H9 (cell line): ENCODE measurements around the gene ASB14. TPM values are rescaled to one million over a fixed set of nuclear protein-coding genes. Genes with fewer than 3 reads are reported as not detected.

Experiments
- DNase-seq: peaks from one replicate; pipeline ENCODE4 v3.0.0-alpha.2; 2017
- H2AFZ ChIP-seq: one replicate; pipeline ENCODE4 v1.6.1; 2013; ENCODE audit warnings: mild to moderate bottlenecking, low read length, control low read depth, moderate library complexity
- H2AK5ac ChIP-seq: 2 replicates; pipeline ENCODE4 v1.6.1; 2013; ENCODE audit warnings: low read length, control low read depth, mixed read lengths; ENCODE audit not compliant: insufficient read length
- H2BK120ac ChIP-seq: one replicate; pipeline ENCODE4 v1.6.1; 2013; ENCODE audit warnings: low read depth, mild to moderate bottlenecking, low read length, control low read depth, inconsistent platforms; ENCODE audit not compliant: poor library complexity, severe bottlenecking
- H2BK12ac ChIP-seq: 2 replicates; pipeline ENCODE4 v1.6.1; 2013; ENCODE audit warnings: low read length, control low read depth, mixed read lengths, low read depth; ENCODE audit not compliant: insufficient read length
- H2BK15ac ChIP-seq: 2 replicates; pipeline ENCODE4 v1.6.1; 2013; ENCODE audit warnings: low read depth, low read length, control low read depth
- H2BK20ac ChIP-seq: one replicate; pipeline ENCODE4 v1.6.1; 2013; ENCODE audit warnings: low read depth, mild to moderate bottlenecking, low read length, control low read depth, inconsistent platforms; ENCODE audit not compliant: poor library complexity, severe bottlenecking
- H2BK5ac ChIP-seq: 2 replicates; pipeline ENCODE4 v1.6.1; 2013; ENCODE audit warnings: low read length, control low read depth, mixed read lengths; ENCODE audit not compliant: insufficient read length
- H3K14ac ChIP-seq: 2 replicates; pipeline ENCODE4 v1.6.1; 2013; ENCODE audit warnings: low read length, control low read depth; ENCODE audit not compliant: insufficient read depth
- H3K18ac ChIP-seq: 2 replicates; pipeline ENCODE4 v1.6.1; 2013; ENCODE audit warnings: low read depth, mild to moderate bottlenecking, mixed read lengths, low read length, control low read depth; ENCODE audit not compliant: insufficient read length
- H3K23ac ChIP-seq: 2 replicates; pipeline ENCODE4 v1.6.1; 2013; ENCODE audit warnings: low read length, control low read depth, mixed read lengths, low read depth; ENCODE audit not compliant: insufficient read length
- H3K23me2 ChIP-seq: 2 replicates; pipeline ENCODE4 v1.6.1; 2013; ENCODE audit warnings: low read depth, mild to moderate bottlenecking, mixed read lengths, low read length, control low read depth; ENCODE audit not compliant: insufficient read length, poor library complexity, severe bottlenecking
- H3K27ac ChIP-seq: 2 replicates; pipeline ENCODE4 v1.5.1; 2013; ENCODE audit warnings: low read length, control low read depth, mixed read lengths, low read depth; ENCODE audit not compliant: insufficient read length
- H3K27me3 ChIP-seq: 2 replicates; pipeline ENCODE4 v1.6.1; 2013; ENCODE audit warnings: low read length, control low read depth, inconsistent platforms; ENCODE audit not compliant: insufficient read depth
- H3K4ac ChIP-seq: 2 replicates; pipeline ENCODE4 v1.6.1; 2013; ENCODE audit warnings: low read depth, mild to moderate bottlenecking, control low read depth, inconsistent platforms, low read length, moderate library complexity
- H3K4me1 ChIP-seq: 2 replicates; pipeline ENCODE4 v1.6.1; 2013; ENCODE audit warnings: low read length, control low read depth, inconsistent platforms; ENCODE audit not compliant: insufficient read depth
- H3K4me2 ChIP-seq: 2 replicates; pipeline ENCODE4 v1.6.1; 2013; ENCODE audit warnings: low read length, control low read depth, mixed read lengths; ENCODE audit not compliant: insufficient read length, insufficient read depth
- H3K56ac ChIP-seq: 2 replicates; pipeline ENCODE4 v1.6.1; 2013; ENCODE audit warnings: low read depth, mild to moderate bottlenecking, mixed read lengths, low read length, control low read depth; ENCODE audit not compliant: insufficient read length
- H3K79me1 ChIP-seq: 2 replicates; pipeline ENCODE4 v1.6.1; 2013; ENCODE audit warnings: low read depth, mild to moderate bottlenecking, moderate library complexity, low read length, control low read depth, inconsistent platforms; ENCODE audit not compliant: insufficient read depth, poor library complexity, severe bottlenecking
- H3K79me2 ChIP-seq: 2 replicates; pipeline ENCODE4 v1.6.1; 2013; ENCODE audit warnings: low read length, control low read depth, inconsistent platforms; ENCODE audit not compliant: insufficient read depth
- H3K9ac ChIP-seq: 2 replicates; pipeline ENCODE4 v1.6.1; 2013; ENCODE audit warnings: low read length, control low read depth, mixed read lengths; ENCODE audit not compliant: insufficient read length; ENCODE audit errors: extremely low read depth
- H3K9me3 ChIP-seq: one replicate; pipeline ENCODE4 v1.6.1; 2013; ENCODE audit warnings: low read depth, low read length, inconsistent platforms; ENCODE audit not compliant: control insufficient read depth
- H3T11ph ChIP-seq: one replicate; pipeline ENCODE4 v1.6.1; 2013; ENCODE audit warnings: mild to moderate bottlenecking, low read length, control low read depth, inconsistent platforms
- H4K20me1 ChIP-seq: one replicate; pipeline ENCODE4 v1.6.1; 2013; ENCODE audit not compliant: control insufficient read depth, insufficient read length, insufficient read depth
- H4K5ac ChIP-seq: 2 replicates; pipeline ENCODE4 v1.6.1; 2013; ENCODE audit warnings: low read depth, mild to moderate bottlenecking, mixed read lengths, low read length, control low read depth; ENCODE audit not compliant: insufficient read length
- H4K8ac ChIP-seq: replicated peaks from 2 replicates; pipeline ENCODE4 v1.6.1; 2013; ENCODE audit warnings: low read length, control low read depth, mixed read lengths, low read depth; ENCODE audit not compliant: insufficient read length
- H4K91ac ChIP-seq: 2 replicates; pipeline ENCODE4 v1.6.1; 2013; ENCODE audit warnings: low read depth, mild to moderate bottlenecking, moderate library complexity, mixed read lengths, low read length, control low read depth; ENCODE audit not compliant: insufficient read length
- H3K27ac Mint-ChIP-seq, 3 experiments: 2 replicates in 2 of 3; 3 replicates in 1 of 3; pipeline ENCODE4 v1.8.0; 2020 to 2021; ENCODE audit warnings: mixed read lengths in 3 of 3, mild to moderate bottlenecking in 1 of 3, moderate library complexity in 1 of 3
- H3K27me3 Mint-ChIP-seq: 2 replicates; pipeline ENCODE4 v1.8.0; 2021; ENCODE audit warnings: low read depth, mild to moderate bottlenecking, moderate library complexity, mixed read lengths
- H3K36me3 Mint-ChIP-seq, 3 experiments: 2 replicates in 2 of 3; 3 replicates in 1 of 3; pipeline ENCODE4 v1.8.0; 2020 to 2021; ENCODE audit warnings: low read depth in 3 of 3, mixed read lengths in 3 of 3; ENCODE audit not compliant: insufficient read depth in 1 of 3
- H3K4me1 Mint-ChIP-seq, 2 experiments: 2 replicates each; pipeline ENCODE4 v1.8.0; 2020; ENCODE audit warnings: mixed read lengths in 2 of 2
- H3K4me3 Mint-ChIP-seq, 2 experiments: 2 replicates in 1 of 2; 3 replicates in 1 of 2; pipeline ENCODE4 v1.8.0; 2020 to 2021; ENCODE audit warnings: mild to moderate bottlenecking in 2 of 2, mixed read lengths in 2 of 2, moderate library complexity in 1 of 2
- H3K9me3 Mint-ChIP-seq, 2 experiments: 2 replicates in 1 of 2; 3 replicates in 1 of 2; pipeline ENCODE4 v1.8.0; 2020; ENCODE audit warnings: mild to moderate bottlenecking in 2 of 2, mixed read lengths in 2 of 2, moderate library complexity in 1 of 2
- CTCF ChIP-seq: fragments of 200-600 bp; sonication (generic); conservative IDR thresholded peaks from 3 replicates; pipeline ENCODE4 v1.8.0; 2021; ENCODE audit warnings: antibody characterized with exemption, mild to moderate bottlenecking
- WGBS: extraction: QIAGEN DNeasy Blood & Tissue Kit; methylation state at CpG from one replicate; pipeline ENCODE4 v1.1.7; 2013; ENCODE audit warnings: missing lambda C conversion rate, low lambda C conversion rate, mixed read lengths; ENCODE audit not compliant: insufficient read length; ENCODE audit errors: extremely low coverage; 5-methylcytosine and 5-hydroxymethylcytosine counted together
- total RNA-seq: library from RNA; stranded (reverse); gene quantifications from 2 replicates; pipeline ENCODE4 v1.2.1, GENCODE V29; 2021

The ASB14 gene
- total RNA-seq, 1 experiment from 2014 or later: not detected

GRCh38 chr3:57278237-57278636 is 14.2 kb downstream of the ASB14 start:
- Histone ChIP-seq H3K4me2 (no peak overlapping the region), H2BK15ac (no peak overlapping the region), H3K27me3 (no peaks in the 10 kb centered on the region), H3K79me2 (no peaks in the 10 kb centered on the region), H2AFZ (no peak overlapping the region), H4K8ac (no peak overlapping the region), H2BK12ac (no peak overlapping the region), H3K56ac (no peak overlapping the region), H4K5ac (no peak overlapping the region), H3K9ac (no peak overlapping the region), H3K27ac (no peak overlapping the region), H3K14ac (no peak overlapping the region), H2BK120ac (no peak overlapping the region), H2BK20ac (no peak overlapping the region), H3K4me1 (no peaks in the 10 kb centered on the region), H4K91ac (no peak overlapping the region), H3T11ph (no peak overlapping the region), H3K79me1 (no peaks in the 10 kb centered on the region), H3K23me2 (no peaks in the 10 kb centered on the region), H2AK5ac (no peak overlapping the region), H3K4ac (no peak overlapping the region), H2BK5ac (no peak overlapping the region), H3K23ac (no peak overlapping the region), H4K20me1 (no peaks in the 10 kb centered on the region), H3K18ac (no peak overlapping the region), H3K9me3 (no peaks in the 10 kb centered on the region)
- DNase-seq: no peak
- peaks cover 8% of the 10 kb centered on the region in 2 experiments; a peak in 4 of 5 replicates for H3K9me3 Mint-ChIP-seq
- WGBS: no CpG with 5 or more reads among the region's 1 CpG
- no peak for TF ChIP-seq CTCF
- no peak overlapping the region for H3K4me3 Mint-ChIP-seq
- peaks cover 1% of the 10 kb centered on the region; the same call in 1 of the 2 replicates for H3K27me3 Mint-ChIP-seq
- H3K4me1 Mint-ChIP-seq: no peaks in the 10 kb centered on the region
- peaks cover 0 to 7% (median 2%) of the 10 kb centered on the region in 3 experiments; a peak in 3 of 7 replicates for H3K36me3 Mint-ChIP-seq
- H3K27ac Mint-ChIP-seq: no peak overlapping the region
